ENCODE measurements around the gene SLFN11. TPM values are rescaled to one million over a fixed set of nuclear protein-coding genes. Genes with fewer than 3 reads are reported as not detected.

Gene SLFN11
- total and polyA plus RNA-seq, 2 of the 8 experiments (the other 6 are each of a cell fraction or from before 2014, with no cell fraction given): 0.11 to 0.28 TPM

GRCh38 chr17:35371934-35372333 lies 1.5 kb downstream of the SLFN11 start:
- H3K56ac ChIP-seq (replicated peaks; ENCODE audit: insufficient read length, low read depth, low read length): no peak overlapping the region
- no peak overlapping the region for H3K27ac ChIP-seq (ENCODE audit: low read depth, low read length)
- no peak overlapping the region for H4K5ac ChIP-seq (ENCODE audit: insufficient read length, low read depth, low read length)
- H4K91ac ChIP-seq (replicated peaks; ENCODE audit: insufficient read length, low read length): no peak overlapping the region
- H4K20me1 ChIP-seq (replicated peaks in 1 of 2; ENCODE audit: control insufficient read depth in 1 of 2, insufficient read depth in 2 of 2, low read length in 2 of 2): no peaks in the 10 kb centered on the region
- H3K9me3 ChIP-seq (ENCODE audit: insufficient read depth in 2 of 2, low read depth in 1 of 2, low read length in 1 of 2): no peaks in the 10 kb centered on the region
- no peak overlapping the region for H2BK12ac ChIP-seq (ENCODE audit: low read depth, low read length)
- no peak overlapping the region for H3K18ac ChIP-seq (ENCODE audit: extremely low read depth, low read length)
- no peak overlapping the region for H3K23ac ChIP-seq (ENCODE audit: insufficient read length)
- H3K36me3 ChIP-seq (ENCODE audit: control insufficient read depth in 2 of 4, insufficient read depth in 4 of 4, low read length in 3 of 4): no peaks in the 10 kb centered on the region
- no peak for TF ChIP-seq E2F6 (IDR thresholded peaks at IDR 0.05)
- TF ChIP-seq FOSL1 (IDR thresholded peaks at IDR 0.05; ENCODE audit: insufficient read depth, low read depth, low read length): no peak
- no peak for TF ChIP-seq ATF2 (IDR thresholded peaks at IDR 0.05; ENCODE audit: low read length)
- TF ChIP-seq SUZ12 (IDR thresholded peaks at IDR 0.05; ENCODE audit: low read length): peak; percentile 11; the same call in 1 of the 2 replicates
- no peak overlapping the region for H3K9ac ChIP-seq (replicated peaks in 1 of 4; ENCODE audit: extremely low read depth in 1 of 4, low read depth in 3 of 4, low read length in 3 of 4)
- CTCF ChIA-PET (ENCODE audit: partially characterized antibody): no interaction called here
- DNase-seq (ENCODE audit: low read depth in 1 of 2, low spot score in 2 of 2) (no peak), FAIRE-seq (no peak)
- no peak overlapping the region; a peak in 1 of 4 replicates for H3K4me2 ChIP-seq (ENCODE audit: insufficient read depth in 1 of 2, low read depth in 2 of 2, low read length in 2 of 2)
- H3K14ac ChIP-seq (ENCODE audit: insufficient read length): no peak overlapping the region
- no peaks in the 10 kb centered on the region for H3K79me1 ChIP-seq (ENCODE audit: low read depth, low read length)
- H2AFZ ChIP-seq (ENCODE audit: low read length): no peak overlapping the region
- peaks cover 4 to 13% (median 7%) of the 10 kb centered on the region in 4 experiments; a peak in 6 of 7 replicates for H3K4me1 ChIP-seq (replicated peaks in 1 of 4; ENCODE audit: control insufficient read depth in 3 of 4, insufficient read depth in 4 of 4, low read length in 3 of 4)
- no peak overlapping the region for H2BK15ac ChIP-seq (ENCODE audit: low read length)
- peaks cover 39 to 73% (median 52%) of the 10 kb centered on the region in 4 experiments for H3K27me3 ChIP-seq (replicated peaks in 1 of 4; ENCODE audit: control insufficient read depth in 3 of 4, extremely low read depth in 1 of 4, insufficient read depth in 3 of 4, low read length in 3 of 4)
- no peak overlapping the region for H2AK5ac ChIP-seq (ENCODE audit: low read depth, low read length)
- no peak overlapping the region for H2BK5ac ChIP-seq (ENCODE audit: low read depth, low read length)
- peaks cover 9% of the 10 kb centered on the region; the same call in 1 of the 2 replicates for H3K23me2 ChIP-seq (ENCODE audit: low read depth, low read length)
- no peak overlapping the region for H2BK20ac ChIP-seq (ENCODE audit: low read length)
- H2BK120ac ChIP-seq (replicated peaks; ENCODE audit: low read depth, low read length): no peak overlapping the region
- 56% methylated on average over 3 of the region's 3 CpGs; no CpG with 5 or more reads in 1 of the 2 experiments for WGBS, 2 experiments (ENCODE audit: extremely low coverage in 1 of 2, insufficient coverage in 1 of 2, insufficient read length in 1 of 2, insufficient replicate concordance in 2 of 2, low coverage in 1 of 2, low lambda C conversion rate in 2 of 2, missing lambda C conversion rate in 1 of 2)
- H3K4me3 ChIP-seq (ENCODE audit: extremely low read depth in 1 of 4, insufficient read depth in 2 of 4, low read depth in 3 of 4, low read length in 4 of 4): no peak overlapping the region
- no peaks in the 10 kb centered on the region for H3K79me2 ChIP-seq (ENCODE audit: control insufficient read depth in 1 of 2, insufficient read depth in 2 of 2, low read length in 2 of 2)
- no peak overlapping the region for H3K4ac ChIP-seq (replicated peaks; ENCODE audit: insufficient read length, low read depth, low read length)
- POLR2A ChIA-PET (ENCODE audit: partially characterized antibody): no interaction called here
- H4K8ac ChIP-seq (ENCODE audit: extremely low read depth, insufficient read depth, low read length): no peak overlapping the region

Data from H1 (cell line).